Endodermal cell (in vitro differentiated cells): ENCODE data around the gene SPOCK1. TPM values are rescaled to one million over a fixed set of nuclear protein-coding genes. Genes with fewer than 3 reads are reported as not detected.

Experiments used
- DNase-seq: peaks from one replicate; pipeline ENCODE4 v3.0.0-alpha.2; 2017
- H3K27ac ChIP-seq: 2 replicates; pipeline ENCODE4 v1.5.1; 2013; ENCODE audit warnings: mild to moderate bottlenecking, low read depth, low read length, moderate library complexity
- H3K27me3 ChIP-seq: 2 replicates; pipeline ENCODE4 v1.6.1; 2013; ENCODE audit warnings: mild to moderate bottlenecking, low read length, moderate library complexity; ENCODE audit not compliant: insufficient read depth, control insufficient read depth, poor library complexity, severe bottlenecking
- H3K36me3 ChIP-seq: 2 replicates; pipeline ENCODE4 v1.7.0; 2013; ENCODE audit warnings: mild to moderate bottlenecking, low read length, moderate library complexity; ENCODE audit not compliant: control insufficient read depth, insufficient read depth
- H3K4me1 ChIP-seq: one replicate; pipeline ENCODE4 v1.7.0; 2013; ENCODE audit warnings: low read length; ENCODE audit not compliant: control insufficient read depth, insufficient read depth
- H3K4me3 ChIP-seq: 2 replicates; pipeline ENCODE4 v1.5.1; 2013; ENCODE audit warnings: mild to moderate bottlenecking, low read length, moderate library complexity
- H3K9ac ChIP-seq: 2 replicates; pipeline ENCODE4 v1.6.1; 2013; ENCODE audit warnings: mild to moderate bottlenecking, low read length, moderate library complexity; ENCODE audit not compliant: poor library complexity, severe bottlenecking; ENCODE audit errors: extremely low read depth
- H3K9me3 ChIP-seq: 2 replicates; pipeline ENCODE4 v1.6.1; 2013; ENCODE audit warnings: mild to moderate bottlenecking, low read length, moderate library complexity; ENCODE audit not compliant: control insufficient read depth
- H3K27ac Mint-ChIP-seq: 2 replicates; pipeline ENCODE4 v1.8.0; 2020; ENCODE audit warnings: mixed read lengths
- H3K27me3 Mint-ChIP-seq: 2 replicates; pipeline ENCODE4 v1.8.0; 2021; ENCODE audit warnings: mild to moderate bottlenecking, mixed read lengths; ENCODE audit not compliant: insufficient read depth
- H3K36me3 Mint-ChIP-seq: 2 replicates; pipeline ENCODE4 v1.8.0; 2020; ENCODE audit warnings: low read depth, mixed read lengths
- H3K4me1 Mint-ChIP-seq: 2 replicates; pipeline ENCODE4 v1.8.0; 2020; ENCODE audit warnings: mixed read lengths
- H3K4me3 Mint-ChIP-seq: 2 replicates; pipeline ENCODE4 v1.8.0; 2020; ENCODE audit warnings: mild to moderate bottlenecking, moderate library complexity, mixed read lengths
- H3K9me3 Mint-ChIP-seq: 2 replicates; pipeline ENCODE4 v1.8.0; 2020; ENCODE audit warnings: mild to moderate bottlenecking, mixed read lengths
- CTCF ChIP-seq: fragments of 200-600 bp; sonication (generic); conservative IDR thresholded peaks from 2 replicates; pipeline ENCODE4 v1.5.0; 2021; ENCODE audit warnings: antibody characterized with exemption, mild to moderate bottlenecking
- WGBS, 2 experiments: methylation state at CpG; one replicate each; pipeline versions ENCODE4 v1.1.5 to v1.1.7; 2013; ENCODE audit warnings: missing lambda C conversion rate in 2 of 2, mixed read lengths in 1 of 2; ENCODE audit not compliant: insufficient coverage in 1 of 2, insufficient read length in 1 of 2; 5-methylcytosine and 5-hydroxymethylcytosine counted together
- total RNA-seq, 2 donors: library from RNA; stranded (reverse); fragmentation: NEBNext Ultra II Directional in 1 of 2; extraction: Animal tissue kit (Norgen Biotek cat#: 25700) in 1 of 2; gene quantifications; 2 replicates in 1 of 2; 3 replicates in 1 of 2; pipeline ENCODE4 v1.2.1, GENCODE V29; 2021

SPOCK1 gene
- total RNA-seq, 2 donors from 2014 or later = 25.8 to 39.8 TPM

- H3K9ac ChIP-seq = no peak overlapping the region
- H3K36me3 ChIP-seq = no peaks in the 10 kb centered on the region
- H3K27ac ChIP-seq = no peak overlapping the region
- DNase-seq = no peak
- H3K9me3 ChIP-seq = no peaks in the 10 kb centered on the region
- Mint-ChIP-seq H3K27ac (no peak overlapping the region), H3K4me1 (no peaks in the 10 kb centered on the region), H3K9me3 (no peaks in the 10 kb centered on the region), H3K27me3 (no peaks in the 10 kb centered on the region), H3K36me3 (no peaks in the 10 kb centered on the region), H3K4me3 (no peak overlapping the region)
- H3K4me1 ChIP-seq = no peaks in the 10 kb centered on the region
- H3K27me3 ChIP-seq = peaks cover 7% of the 10 kb centered on the region
- H3K4me3 ChIP-seq = no peak overlapping the region
- 88% methylated on average over 1 of the region's 1 CpG; no CpG with 5 or more reads in 1 of the 2 experiments for WGBS, 2 experiments
- no peak for TF ChIP-seq CTCF
These were observed 131.2 kb downstream of the SPOCK1 start for GRCh38 chr5:137367951-137368350.

- Histone ChIP-seq H3K36me3 (no peaks in the 10 kb centered on the region), H3K4me3 (no peak overlapping the region), H3K27ac (no peak overlapping the region), H3K9ac (no peak overlapping the region), H3K27me3 (peaks cover 7% of the 10 kb centered on the region), H3K4me1 (no peaks in the 10 kb centered on the region), H3K9me3 (no peaks in the 10 kb centered on the region)
- DNase-seq = no peak
- no peak overlapping the region for H3K27ac Mint-ChIP-seq
- no peaks in the 10 kb centered on the region for H3K27me3 Mint-ChIP-seq
- no peak overlapping the region for H3K4me3 Mint-ChIP-seq
- no peaks in the 10 kb centered on the region for H3K9me3 Mint-ChIP-seq
- no peaks in the 10 kb centered on the region for H3K4me1 Mint-ChIP-seq
- no peak for TF ChIP-seq CTCF
- WGBS, 2 experiments = 80 to 91% methylated on average over 2 to 3 of the region's 3 CpGs
- no peaks in the 10 kb centered on the region for H3K36me3 Mint-ChIP-seq
These were observed 132.6 kb downstream of the SPOCK1 start for GRCh38 chr5:137366526-137366925.

GRCh38 chr5:137365126-137365865, 133.8 kb downstream of the SPOCK1 start:
- no peak overlapping the region for H3K27ac Mint-ChIP-seq
- H3K36me3 Mint-ChIP-seq = no peaks in the 10 kb centered on the region
- H3K4me3 Mint-ChIP-seq = no peak overlapping the region
- Histone ChIP-seq H3K27ac (no peak overlapping the region), H3K36me3 (no peaks in the 10 kb centered on the region), H3K4me1 (no peaks in the 10 kb centered on the region), H3K27me3 (peaks cover 7% of the 10 kb centered on the region), H3K9ac (no peak overlapping the region), H3K9me3 (no peaks in the 10 kb centered on the region), H3K4me3 (no peak overlapping the region)
- DNase-seq = no peak
- WGBS, 2 experiments = 83 to 94% methylated on average over 2 to 3 of the region's 3 CpGs
- H3K4me1 Mint-ChIP-seq = no peaks in the 10 kb centered on the region
- H3K27me3 Mint-ChIP-seq = peaks cover 3% of the 10 kb centered on the region
- no peak for TF ChIP-seq CTCF
- H3K9me3 Mint-ChIP-seq = no peaks in the 10 kb centered on the region
